HG03460 (cell line): Measurements from ENCODE around the gene LCE3E.
"Not testable (repeated sequence)": the region's sequence is repeated elsewhere in the genome, so short reads cannot be mapped to it uniquely, and the experiment has no call there.

Source experiments
- ATAC-seq: cut with Tn5 transposase; IDR thresholded peaks from one replicate; pipeline ENCODE4 v1.9.1; 2021; ENCODE audit not compliant: unreplicated experiment

Gene LCE3E, protein sequence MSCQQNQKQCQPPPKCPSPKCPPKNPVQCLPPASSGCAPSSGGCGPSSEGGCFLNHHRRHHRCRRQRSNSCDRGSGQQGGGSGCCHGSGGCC

GRCh38 chr1:152566681-152567080 is at the start of gene LCE3E:
Gene LCE3E (minus strand): TSS chr1:152566780. CDS start chr1:152566208, 572 bp downstream.
- no peak for ATAC-seq

DNA sequence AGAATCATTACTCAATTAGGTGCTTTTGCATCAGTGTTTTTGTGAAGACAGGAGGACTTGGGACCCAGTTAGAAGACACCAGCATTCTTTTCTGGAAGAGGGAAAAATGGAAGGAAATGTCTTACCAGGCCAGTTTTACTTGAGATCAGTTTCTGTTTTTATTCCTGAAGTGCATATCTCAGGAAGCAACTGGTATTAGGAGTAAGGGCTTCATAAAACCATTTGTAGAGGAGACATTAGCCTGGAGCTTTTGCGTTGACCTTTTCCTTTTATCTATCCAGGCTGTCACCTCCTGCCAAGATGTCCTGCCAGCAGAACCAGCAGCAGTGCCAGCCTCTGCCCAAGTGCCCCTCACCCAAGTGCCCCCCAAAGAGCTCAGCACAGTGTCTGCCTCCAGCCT is 46.9 kb upstream of the LCE3E start, which contains the start of gene LCE3B:
TSS of gene LCE3B (plus strand) at position 301 of the 400 bp plus-strand sequence. CDS start at position 301, 0 bp downstream.
- no peak for ATAC-seq

- ATAC-seq: no peak
Measured at GRCh38 chr1:152599934-152600333, 33.4 kb upstream of the LCE3E start, which contains the start of gene LCE3C. Gene LCE3C (plus strand): TSS chr1:152600234. CDS start chr1:152600732, 498 bp downstream.

DNA sequence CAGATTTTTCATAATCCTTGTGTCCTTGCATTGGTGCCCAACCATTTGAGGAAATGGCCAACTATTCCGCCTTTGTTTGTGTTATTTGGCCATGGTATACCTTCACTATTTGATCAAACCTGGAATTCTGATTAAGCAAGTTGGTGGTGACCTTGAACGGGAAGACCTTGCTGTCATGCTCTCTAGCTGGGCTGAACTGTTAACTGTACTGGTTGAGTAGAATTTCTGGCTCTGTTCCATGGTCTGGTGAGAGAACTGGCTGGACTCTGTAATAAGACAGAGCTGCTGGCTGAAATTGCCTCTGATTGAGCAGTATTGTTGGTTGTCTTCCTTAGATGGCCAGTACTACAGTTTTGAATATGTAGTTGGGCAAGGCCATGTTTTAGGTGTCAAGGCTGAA is 30.4 kb upstream of the LCE3E start:
- no peak for ATAC-seq

- ATAC-seq: no peak
Measured at GRCh38 chr1:152585586-152585985, 19.0 kb upstream of the LCE3E start.

DNA sequence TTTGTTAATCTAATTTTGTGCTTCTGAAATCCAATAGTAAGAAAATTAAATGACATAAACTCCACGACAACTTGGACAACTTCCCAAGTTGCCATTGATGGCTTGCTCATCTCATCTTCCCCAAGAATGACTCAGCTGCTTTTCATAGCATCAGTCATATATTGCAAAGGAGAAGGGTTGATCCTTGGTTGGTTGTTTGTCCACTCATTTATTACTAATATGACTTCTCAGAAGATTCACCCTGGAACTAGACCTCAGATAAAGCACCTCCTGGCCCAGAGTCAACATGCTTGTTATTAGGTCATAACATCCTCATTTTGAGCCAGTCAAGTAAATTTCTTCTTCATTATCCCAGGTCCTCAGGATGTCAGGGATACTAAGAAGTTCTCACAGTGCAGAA is 16.1 kb upstream of the LCE3E start:
- ATAC-seq: no peak

DNA sequence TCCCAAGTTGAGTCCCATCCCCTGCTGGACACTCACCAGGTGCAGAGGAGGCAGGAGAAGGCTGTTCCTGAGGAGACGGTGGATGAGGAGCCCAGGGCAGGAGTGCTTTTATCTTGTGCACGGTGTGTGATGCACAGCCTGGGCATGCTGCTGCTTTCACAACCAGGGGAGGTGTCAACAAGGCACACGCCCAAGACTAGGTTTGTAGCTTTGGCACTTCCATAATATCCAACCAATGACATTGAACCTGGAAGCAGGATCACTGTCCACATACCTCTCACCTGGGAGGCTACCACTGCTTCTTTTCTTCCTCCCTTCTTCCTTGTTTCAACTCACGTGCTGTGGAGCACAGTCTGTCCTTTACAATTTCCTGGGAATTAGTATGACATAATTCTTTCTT is 13.9 kb upstream of the LCE3E start, which contains the start of gene LCE3D:
TSS of gene LCE3D (minus strand) at position 84 of the 400 bp plus-strand sequence. CDS start 580 bp downstream, outside the sequence.
- no peak for ATAC-seq

DNA sequence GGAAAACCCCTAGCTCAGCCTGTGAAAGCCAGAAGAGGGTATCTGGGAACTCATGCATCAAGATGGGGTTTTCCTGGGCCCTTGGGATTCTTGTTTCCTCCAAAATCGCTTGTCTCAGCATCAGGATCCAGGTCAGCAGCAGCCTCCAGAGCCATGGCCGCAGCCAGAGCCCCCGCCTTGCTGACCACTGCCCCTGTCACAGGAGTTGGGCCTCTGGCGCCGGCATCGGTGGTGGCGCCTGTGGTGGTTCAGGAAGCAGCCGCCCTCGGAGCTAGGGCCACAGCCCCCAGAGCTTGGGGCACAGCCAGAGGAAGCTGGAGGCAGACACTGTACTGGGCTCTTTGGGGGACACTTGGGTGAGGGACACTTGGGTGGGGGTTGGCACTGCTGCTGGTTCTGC is 12.9 kb upstream of the LCE3E start:
- ATAC-seq: not testable (repeated sequence)

- no peak for ATAC-seq
Measured at GRCh38 chr1:152577168-152577567, 10.6 kb upstream of the LCE3E start.

GRCh38 chr1:152565535-152566215 is 905 bp downstream of the LCE3E start:
- ATAC-seq: no peak

GRCh38 chr1:152565115-152565514 is 1.5 kb downstream of the LCE3E start:
- ATAC-seq: no peak

DNA sequence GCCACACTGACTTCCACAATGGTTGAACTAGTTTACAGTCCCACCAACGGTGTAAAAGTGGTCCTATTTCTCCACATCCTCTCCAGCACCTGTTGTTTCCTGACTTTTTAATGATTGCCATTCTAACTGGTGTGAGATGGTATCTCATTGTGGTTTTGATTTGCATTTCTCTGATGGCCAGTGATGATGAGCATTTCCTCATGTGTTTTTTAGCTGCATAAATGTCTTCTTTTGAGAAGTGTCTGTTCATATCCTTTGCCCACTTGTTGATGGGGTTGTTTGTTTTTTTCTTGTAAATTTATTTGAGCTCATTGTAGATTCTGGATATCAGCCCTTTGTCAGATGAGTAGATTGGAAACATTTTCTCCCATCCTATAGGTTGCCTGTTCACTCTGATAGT is 18.2 kb downstream of the LCE3E start:
- not testable (repeated sequence) for ATAC-seq

GRCh38 chr1:152546704-152547103 is 19.9 kb downstream of the LCE3E start:
- ATAC-seq: no peak

DNA sequence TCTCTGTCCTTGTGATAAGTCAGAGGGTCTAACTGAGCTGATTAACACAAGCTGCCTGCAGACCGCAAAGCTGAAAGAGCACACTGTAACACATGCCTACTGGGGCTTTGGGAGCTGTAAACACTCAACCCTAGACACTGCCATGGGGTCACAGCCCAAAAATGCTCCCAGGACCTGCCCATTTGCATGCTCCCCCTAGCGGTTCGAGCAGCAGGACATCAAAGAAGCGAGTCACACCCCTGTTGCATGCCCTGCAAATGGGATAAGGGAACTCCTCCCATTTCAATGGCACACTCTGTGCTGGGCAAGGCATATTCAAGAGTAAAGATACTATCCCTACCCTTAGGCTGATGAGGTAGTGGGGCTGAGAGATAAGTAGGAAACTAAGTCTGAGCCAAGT is 22.8 kb downstream of the LCE3E start:
- ATAC-seq: no peak

GRCh38 chr1:152539901-152540300 is 26.7 kb downstream of the LCE3E start:
- no peak for ATAC-seq

DNA sequence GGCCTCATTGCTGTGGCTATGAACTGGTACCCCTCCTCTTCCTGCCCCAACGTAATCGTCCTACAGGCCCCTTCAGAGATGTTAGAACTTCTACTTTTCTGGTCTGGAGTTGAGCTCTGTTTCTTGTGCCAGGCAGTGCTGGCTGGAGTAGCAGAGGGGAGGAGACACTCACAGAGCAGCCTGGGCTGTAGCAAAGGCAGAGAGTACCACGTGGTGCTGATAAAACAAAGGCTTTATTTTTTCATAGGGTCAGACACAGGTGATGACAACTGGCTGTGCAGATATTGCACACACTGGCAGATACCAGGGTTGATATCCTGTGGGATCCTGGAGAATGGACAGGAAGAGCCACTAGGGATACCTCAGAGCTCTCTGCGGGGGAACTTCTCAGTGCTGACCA is 29.1 kb downstream of the LCE3E start:
- no peak for ATAC-seq

GRCh38 chr1:152535774-152536173 is 30.8 kb downstream of the LCE3E start:
- no peak for ATAC-seq

- ATAC-seq: no peak
Measured at GRCh38 chr1:152533327-152533938, 33.1 kb downstream of the LCE3E start.

DNA sequence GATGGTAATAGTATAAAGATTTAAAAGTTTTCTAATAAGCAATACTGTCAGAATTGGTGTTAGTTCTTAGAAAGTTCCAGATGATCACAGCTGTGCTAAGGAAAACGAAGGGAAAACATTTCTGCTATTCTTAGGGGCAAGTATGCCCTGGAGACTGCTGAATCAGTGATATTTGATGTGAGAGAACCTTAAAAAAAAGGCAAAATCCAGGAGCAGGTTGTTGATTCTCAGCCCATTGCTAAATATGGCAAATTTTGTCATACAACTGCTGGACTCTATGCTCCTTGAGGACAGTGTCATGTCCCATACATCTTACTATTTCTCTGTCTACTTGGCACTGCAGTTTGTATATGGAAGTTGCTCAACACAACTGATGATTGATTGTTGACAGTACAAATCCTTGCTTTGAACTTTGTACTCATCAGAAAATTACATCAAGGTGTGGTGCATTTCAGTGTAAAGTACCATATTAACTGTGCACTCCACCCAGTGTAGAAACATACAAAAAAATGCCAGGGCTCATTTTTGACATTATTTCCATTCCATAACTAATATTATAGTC is 41.4 kb downstream of the LCE3E start:
- ATAC-seq: no peak

GRCh38 chr1:152520561-152521090 is 46.0 kb downstream of the LCE3E start:
- no peak for ATAC-seq

DNA sequence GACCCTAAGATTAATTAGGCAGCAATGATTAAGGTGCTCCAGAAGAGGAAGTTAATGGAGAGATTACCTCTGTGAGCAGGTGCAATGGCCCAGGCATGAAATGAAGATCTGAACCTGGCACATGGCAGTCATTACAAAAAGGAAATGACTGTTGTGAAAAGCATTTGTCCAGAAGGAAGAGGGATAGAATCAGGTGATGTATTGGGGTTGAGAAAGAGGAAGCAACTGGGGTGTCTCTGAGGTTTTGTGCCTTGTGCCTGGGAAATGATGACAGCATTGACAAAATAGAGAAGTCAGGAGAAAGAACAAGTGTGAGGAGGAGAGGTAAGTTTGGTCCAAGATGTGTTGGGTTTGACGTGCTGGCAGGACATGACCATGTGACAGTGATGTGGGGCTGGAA is 46.7 kb downstream of the LCE3E start:
- no peak for ATAC-seq
